HG03469 (cell line): ENCODE measurements around the gene SMAD5.

Source experiments
- ATAC-seq: cut with Tn5 transposase; IDR thresholded peaks from one replicate; pipeline ENCODE4 v1.9.1; 2021; ENCODE audit warnings: mild to moderate bottlenecking, moderate library complexity, moderate number of reproducible peaks; ENCODE audit not compliant: unreplicated experiment

The SMAD5 gene

DNA sequence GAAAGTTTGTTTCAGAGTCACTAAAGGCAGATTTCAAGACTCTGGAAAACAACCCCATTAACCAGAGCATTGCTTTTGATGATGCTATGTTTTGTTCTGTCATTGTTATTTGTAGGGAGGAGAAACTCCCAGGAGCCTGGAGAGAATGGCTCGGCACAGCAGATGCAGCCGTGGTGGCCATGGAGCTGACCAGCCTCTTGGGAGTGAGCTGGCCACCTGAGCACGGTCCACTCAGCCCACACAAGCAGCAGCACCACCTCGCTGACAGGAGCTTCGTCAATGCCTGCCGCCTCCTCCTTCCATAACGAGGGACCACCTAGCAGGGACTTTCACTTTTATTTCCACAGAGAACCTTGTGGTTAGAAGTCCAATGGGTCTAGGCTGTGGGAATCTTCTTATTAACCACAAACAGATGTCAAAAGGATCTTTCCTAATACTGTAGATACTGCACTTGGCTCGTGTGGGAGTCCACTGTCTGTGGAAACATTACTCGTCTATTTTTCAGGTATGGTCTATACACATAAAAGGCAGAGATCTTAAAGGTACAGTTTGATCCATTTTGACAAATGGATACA, 81.4 kb downstream of the SMAD5 start:
- no peak for ATAC-seq

DNA sequence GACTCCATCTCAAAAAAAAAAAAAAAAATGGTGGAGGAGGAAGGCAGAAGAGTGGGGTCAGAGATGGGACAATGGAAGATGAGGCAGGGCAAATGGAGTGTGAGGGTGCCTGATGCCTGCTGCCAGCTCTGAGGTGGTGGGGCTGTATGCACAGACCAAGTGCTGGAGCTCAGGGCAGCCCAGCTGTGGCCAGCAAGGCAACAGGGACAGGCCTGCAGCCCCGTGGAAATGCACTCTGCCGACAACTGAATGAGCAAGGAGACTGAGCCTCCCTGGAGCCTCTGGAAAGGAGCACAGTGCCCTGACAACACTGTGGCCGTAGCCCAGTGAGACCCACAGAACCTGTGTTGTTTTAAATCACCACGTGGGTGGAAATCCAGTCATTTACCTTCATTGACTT, 83.2 kb downstream of the SMAD5 start:
- ATAC-seq = no peak

DNA sequence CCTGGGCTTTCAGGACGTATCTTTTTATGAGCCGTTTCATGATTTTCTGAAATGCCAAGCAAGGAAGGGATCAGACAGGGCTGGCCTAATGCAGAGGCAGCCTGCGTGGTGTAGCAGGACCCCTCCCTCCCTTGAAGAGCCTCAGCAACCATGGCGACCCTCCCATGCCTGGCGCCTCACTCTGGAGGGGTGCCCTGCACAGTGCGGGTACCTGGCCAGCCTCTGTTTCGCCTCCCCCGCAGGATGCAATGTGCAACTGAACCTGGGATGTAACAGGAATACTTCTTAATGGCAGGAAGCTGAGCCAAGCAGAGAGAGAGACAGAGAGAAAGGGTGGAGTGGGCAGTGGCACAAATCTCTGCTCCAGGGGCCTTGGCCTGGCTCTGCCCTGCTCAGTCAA, 83.6 kb downstream of the SMAD5 start:
- no peak for ATAC-seq

DNA sequence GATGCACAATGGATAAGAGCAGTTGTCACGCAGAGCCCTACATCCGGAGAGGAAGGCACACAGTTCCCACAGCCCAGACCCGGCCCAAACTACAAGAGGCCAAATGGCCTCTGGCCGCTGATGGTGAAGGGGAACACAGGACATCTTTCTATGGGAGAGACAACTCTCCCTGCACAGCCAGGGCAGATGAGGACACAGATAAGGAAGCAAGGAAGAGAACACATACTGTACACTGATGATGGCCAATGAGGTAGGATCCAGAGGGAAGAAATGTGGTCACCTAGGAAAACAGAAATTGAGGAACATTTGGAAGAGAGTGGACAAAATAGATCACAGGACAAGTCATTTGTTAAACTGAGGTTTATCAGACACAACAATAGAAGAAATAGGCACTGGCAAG, 88.7 kb downstream of the SMAD5 start:
- no peak for ATAC-seq

DNA sequence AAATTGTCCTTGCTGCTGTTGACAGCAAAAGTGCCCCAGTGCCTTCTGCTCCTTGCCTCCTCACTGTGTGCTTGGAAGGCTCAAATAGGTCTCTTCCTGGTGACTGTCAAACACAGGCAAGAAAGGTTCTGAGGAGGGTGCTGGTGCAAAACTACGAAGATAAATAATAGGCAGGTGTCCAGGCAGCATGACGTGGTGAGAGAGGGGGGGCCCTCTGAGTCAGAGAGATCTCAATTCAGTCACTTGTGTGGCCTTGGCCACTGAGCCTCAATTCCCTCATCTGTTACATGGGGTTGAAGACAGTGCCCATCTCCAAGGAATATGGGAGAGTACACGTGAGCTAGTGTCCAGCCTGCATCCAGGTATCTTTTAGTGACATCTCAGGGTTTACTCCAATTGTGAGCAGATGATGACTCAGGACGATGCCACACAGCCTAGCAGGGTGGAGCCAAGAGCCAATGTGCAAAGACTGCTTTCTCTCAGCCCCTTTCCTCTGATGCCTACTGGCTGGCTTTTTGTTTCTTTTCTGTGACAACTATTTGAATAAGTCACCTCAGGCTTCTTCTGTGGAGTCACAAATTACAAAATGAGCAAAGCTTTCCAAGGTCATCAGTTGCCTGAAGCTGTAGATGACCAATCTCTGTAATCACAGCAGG, 90.1 kb downstream of the SMAD5 start:
- ATAC-seq = no peak

DNA sequence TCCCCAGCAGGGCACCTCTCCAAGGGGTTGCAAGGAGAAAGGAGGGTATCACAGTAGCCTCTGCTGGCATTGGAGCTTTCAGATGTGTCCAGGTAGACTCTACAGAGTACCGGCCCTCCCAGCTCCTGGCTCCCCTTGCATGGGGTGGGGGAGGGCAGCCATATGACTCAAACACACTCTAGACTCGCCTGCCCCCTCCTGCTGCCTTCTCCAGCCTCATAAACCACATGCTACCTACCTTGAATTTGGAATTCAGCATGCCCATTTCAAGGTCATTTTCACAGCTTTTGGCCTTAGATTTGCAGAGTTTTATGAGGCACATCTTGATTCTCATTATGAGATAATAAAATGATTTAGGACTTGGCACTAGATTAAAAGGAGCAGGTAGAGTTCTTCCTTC, 93.2 kb downstream of the SMAD5 start:
- ATAC-seq = no peak

DNA sequence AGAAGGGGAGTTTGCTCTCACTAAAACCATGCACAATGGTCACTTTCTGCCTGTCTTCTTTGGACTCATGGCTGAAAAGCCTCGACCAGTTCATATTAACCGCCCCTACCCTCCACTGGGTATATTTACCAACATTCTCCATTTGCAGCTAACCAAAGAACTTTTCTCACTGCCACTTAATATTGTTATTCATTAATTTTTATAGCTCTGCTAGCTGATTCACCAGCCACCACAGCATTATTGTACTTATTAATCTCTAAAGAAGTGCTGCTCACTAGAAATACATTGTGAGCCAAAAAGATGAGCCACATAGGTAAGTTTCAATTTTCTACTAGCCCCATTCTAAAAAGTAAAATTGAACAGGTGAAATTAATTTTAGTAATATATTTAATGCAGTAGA, 93.8 kb downstream of the SMAD5 start:
- ATAC-seq = no peak

DNA sequence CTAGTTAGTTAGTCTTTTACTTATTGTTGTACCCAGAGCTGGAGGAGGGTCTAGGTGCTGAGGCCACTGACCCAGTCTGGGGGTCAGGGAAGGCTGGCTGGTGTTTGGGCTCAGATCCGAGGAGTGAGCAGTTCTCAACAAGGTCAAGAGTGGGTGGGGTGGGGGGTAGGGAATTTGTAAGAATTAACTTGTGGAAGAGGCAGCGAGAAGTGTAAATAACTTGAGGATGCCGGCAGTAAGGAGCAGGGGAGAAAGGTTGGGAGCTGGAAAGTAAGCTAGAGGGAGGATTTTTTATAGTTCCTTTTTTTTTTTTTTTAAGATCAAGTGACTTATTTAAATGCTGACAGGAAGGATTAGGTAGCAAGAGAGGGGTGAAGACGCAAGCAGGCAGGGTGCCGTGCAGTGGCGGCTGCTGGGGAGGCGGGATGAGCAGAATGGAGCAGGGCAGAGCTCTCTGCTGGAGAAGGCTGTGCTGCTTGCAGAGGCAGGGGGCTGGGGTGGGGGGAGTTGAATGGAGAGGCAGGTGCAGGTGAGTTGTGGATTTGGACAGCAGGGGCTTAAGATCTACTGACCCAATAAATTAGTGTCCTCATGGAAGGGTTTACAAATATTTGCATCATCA, 95.6 kb downstream of the SMAD5 start:
- ATAC-seq = no peak

DNA sequence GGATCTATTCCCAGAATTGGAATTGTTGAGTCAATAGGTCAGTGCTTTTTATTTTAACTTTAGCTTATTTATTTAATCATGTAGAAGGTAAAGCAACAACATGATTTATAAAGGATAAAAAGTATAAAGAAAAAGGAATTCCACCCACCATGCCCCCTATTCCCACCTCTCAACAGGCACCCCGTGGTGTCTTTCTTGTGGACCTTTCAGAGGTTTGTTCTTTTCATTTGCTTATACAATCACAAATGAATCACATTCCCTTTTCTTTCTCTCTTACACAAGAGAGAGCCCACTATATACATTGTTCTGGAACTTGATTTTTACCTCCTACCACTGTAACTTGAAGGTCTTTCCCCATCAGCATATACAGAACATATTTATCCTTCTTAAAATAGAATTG, 97.5 kb downstream of the SMAD5 start:
- no peak for ATAC-seq

DNA sequence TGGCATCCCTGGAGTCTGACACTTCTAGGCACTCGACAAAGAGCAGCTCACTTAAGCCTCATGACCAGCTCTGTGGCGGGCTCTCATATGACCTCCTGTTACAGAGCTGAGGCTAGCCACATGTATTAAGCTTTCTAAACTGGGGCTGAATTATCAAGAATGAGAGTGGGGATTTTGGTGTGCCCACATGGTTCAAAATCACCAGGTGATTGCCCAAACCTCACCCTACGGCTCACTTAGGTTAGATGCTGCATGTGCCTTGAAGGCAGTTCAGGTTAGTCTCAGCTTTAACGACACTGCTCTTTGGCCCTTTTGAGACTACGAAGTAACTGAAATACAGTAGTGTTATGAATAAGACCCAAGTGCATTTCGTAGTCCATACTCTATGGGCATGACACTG, 99.7 kb downstream of the SMAD5 start:
- peak; percentile 43 for ATAC-seq
